NB4 (cell line): Measurements from ENCODE around the gene MEX3B.
"Not testable (repeated sequence)": the region's sequence is repeated elsewhere in the genome, so short reads cannot be mapped to it uniquely, and the experiment has no call there.

Experiments
- CTCF ChIP-seq: IDR thresholded peaks from one replicate; pipeline ENCODE4 v1.5.1; 2012; ENCODE audit warnings: low read depth, low read length
- POLR2A ChIP-seq: IDR thresholded peaks from 2 replicates; pipeline ENCODE4 v1.6.1; 2011; ENCODE audit warnings: mild to moderate bottlenecking; ENCODE audit not compliant: insufficient read length; ENCODE audit errors: extremely low read depth

DNA sequence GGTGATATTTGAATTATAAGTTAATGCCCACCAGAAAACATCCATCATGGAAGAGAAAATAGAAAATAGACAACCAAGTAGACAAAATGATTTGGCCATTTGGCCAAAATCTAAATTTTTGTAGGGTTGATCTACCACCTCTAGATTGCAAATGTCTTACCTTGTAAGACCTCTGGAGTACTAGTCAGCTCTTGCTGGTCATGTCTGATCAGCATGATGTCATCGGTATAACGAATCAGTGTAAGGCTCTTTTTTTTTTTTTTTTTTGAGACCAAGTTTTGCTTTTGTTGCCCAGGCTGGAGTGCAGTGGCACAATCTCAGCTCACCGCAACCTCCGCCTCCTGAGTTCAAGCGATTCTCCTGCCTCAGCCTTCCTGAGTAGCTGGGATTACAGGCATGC is 17.7 kb downstream of the MEX3B start:
- TF ChIP-seq CTCF, POLR2A: not testable (repeated sequence)
